Right renal cortex interstitium (tissue), 3 donors: ENCODE measurements around the gene PCP4L1. TPM values are rescaled to one million over a fixed set of nuclear protein-coding genes. Genes with fewer than 3 reads are reported as not detected.
"Not testable (repeated sequence)": the region's sequence is repeated elsewhere in the genome, so short reads cannot be mapped to it uniquely, and the experiment has no call there.

ENCODE experiments used
- DNase-seq, 3 donors: peaks; one replicate each; pipeline ENCODE4 v3.0.0-alpha.2; 2013; ENCODE audit warnings: low read depth in 3 of 3, low spot score in 2 of 3
- polyA plus RNA-seq, 3 donors: library from polyadenylated mRNA; unstranded; fragments of 120-200 nt; gene quantifications; one replicate each; pipeline ENCODE4 v1.2.1, GENCODE V29; 2013; ENCODE audit not compliant: insufficient read length in 3 of 3

PCP4L1 gene
- polyA plus RNA-seq: 1 to 10 TPM in 1 of 3 donors, under 1 TPM in 2; 0.86 to 1.4 (median 0.96) TPM

- DNase-seq: peak; percentile 42 to 55 (median 43)
Measured at GRCh38 chr1:161258439-161259344, at the start of gene PCP4L1. PCP4L1 (plus strand) TSS chr1:161258745; CDS start chr1:161258975, 230 bp downstream.

GRCh38 chr1:161209790-161210409 lies 48.6 kb upstream of the PCP4L1 start:
- DNase-seq: no peak

GRCh38 chr1:161214369-161214768 lies 44.2 kb upstream of the PCP4L1 start:
- no peak for DNase-seq

GRCh38 chr1:161215076-161215475 lies 43.5 kb upstream of the PCP4L1 start, which contains the start of gene FCER1G:
FCER1G (plus strand) TSS chr1:161215295; CDS start chr1:161215322, 27 bp downstream.
- no peak for DNase-seq

- no peak for DNase-seq
Measured at GRCh38 chr1:161216945-161217712, 41.4 kb upstream of the PCP4L1 start.

GRCh38 chr1:161217831-161218230 lies 40.7 kb upstream of the PCP4L1 start:
- no peak for DNase-seq

GRCh38 chr1:161218301-161219077 lies 40.1 kb upstream of the PCP4L1 start:
- no peak for DNase-seq

GRCh38 chr1:161219078-161219892 lies 39.3 kb upstream of the PCP4L1 start:
- DNase-seq: no peak

GRCh38 chr1:161220002-161220401 lies 38.5 kb upstream of the PCP4L1 start:
- DNase-seq: no peak

- DNase-seq: no peak
Measured at GRCh38 chr1:161222175-161223019, 36.1 kb upstream of the PCP4L1 start.

- no peak for DNase-seq
Measured at GRCh38 chr1:161223805-161224694, 34.5 kb upstream of the PCP4L1 start.

GRCh38 chr1:161224695-161225087 lies 33.9 kb upstream of the PCP4L1 start:
- not testable (repeated sequence) for DNase-seq

GRCh38 chr1:161225178-161225533 lies 33.4 kb upstream of the PCP4L1 start:
- no peak for DNase-seq

GRCh38 chr1:161225534-161226319 lies 32.8 kb upstream of the PCP4L1 start, which contains the start of gene TOMM40L:
TOMM40L (plus strand) TSS chr1:161226060; CDS start chr1:161226490, 430 bp downstream.
- DNase-seq: peak; percentile 90 to 95 (median 95)

GRCh38 chr1:161226320-161226711 lies 32.2 kb upstream of the PCP4L1 start:
- DNase-seq: no peak

GRCh38 chr1:161226759-161227158 lies 31.8 kb upstream of the PCP4L1 start:
- no peak for DNase-seq
